Measurements from ENCODE around the gene XPNPEP2.

Gene XPNPEP2

GRCh38 chrX:129749069-129749468, 10.3 kb downstream of the XPNPEP2 start:
- no peak for DNase-seq (ENCODE audit: low read depth in 3 of 3)

GRCh38 chrX:129750971-129751370, 12.2 kb downstream of the XPNPEP2 start:
- no peak for DNase-seq (ENCODE audit: low read depth in 3 of 3)

- DNase-seq (ENCODE audit: low read depth in 3 of 3): no peak
These were observed 15.6 kb downstream of the XPNPEP2 start for GRCh38 chrX:129754056-129755024.

- DNase-seq (ENCODE audit: low read depth in 3 of 3): no peak
These were observed 17.2 kb downstream of the XPNPEP2 start for GRCh38 chrX:129755779-129756650.

GRCh38 chrX:129759576-129760061, 20.8 kb downstream of the XPNPEP2 start:
- DNase-seq (ENCODE audit: low read depth in 3 of 3): peak in 1 of 3 experiments; percentile 54

GRCh38 chrX:129760155-129760554, 21.4 kb downstream of the XPNPEP2 start:
- no peak for DNase-seq (ENCODE audit: low read depth in 3 of 3)

- no peak for DNase-seq (ENCODE audit: low read depth in 3 of 3)
These were observed 22.2 kb downstream of the XPNPEP2 start for GRCh38 chrX:129760981-129761380.

- DNase-seq (ENCODE audit: low read depth in 3 of 3): no peak
These were observed 22.8 kb downstream of the XPNPEP2 start for GRCh38 chrX:129761596-129761995.

GRCh38 chrX:129762448-129762847, 23.7 kb downstream of the XPNPEP2 start:
- no peak for DNase-seq (ENCODE audit: low read depth in 3 of 3)

- DNase-seq (ENCODE audit: low read depth in 3 of 3): no peak
These were observed 24.9 kb downstream of the XPNPEP2 start for GRCh38 chrX:129763666-129764065.

- no peak for DNase-seq (ENCODE audit: low read depth in 3 of 3)
These were observed 29.4 kb downstream of the XPNPEP2 start for GRCh38 chrX:129768186-129768585.

GRCh38 chrX:129768586-129769466, 30.0 kb downstream of the XPNPEP2 start:
- no peak for DNase-seq (ENCODE audit: low read depth in 3 of 3)

GRCh38 chrX:129769467-129770154, 30.8 kb downstream of the XPNPEP2 start:
- peak in 1 of 3 experiments; percentile 64 for DNase-seq (ENCODE audit: low read depth in 3 of 3)

- no peak for DNase-seq (ENCODE audit: low read depth in 3 of 3)
These were observed 32.7 kb downstream of the XPNPEP2 start for GRCh38 chrX:129771266-129771995.

- DNase-seq (ENCODE audit: low read depth in 3 of 3): no peak
These were observed 34.1 kb downstream of the XPNPEP2 start for GRCh38 chrX:129772796-129773431.

- DNase-seq (ENCODE audit: low read depth in 3 of 3): no peak
These were observed 35.1 kb downstream of the XPNPEP2 start for GRCh38 chrX:129773649-129774458.

GRCh38 chrX:129777218-129778030, 38.6 kb downstream of the XPNPEP2 start:
- DNase-seq (ENCODE audit: low read depth in 3 of 3): peak in 2 of 3 experiments; percentile 55 to 67
